ENCODE results near the gene IFITM5. TPM values are rescaled to one million over a fixed set of nuclear protein-coding genes. Genes with fewer than 3 reads are reported as not detected.

Gene IFITM5
- total RNA-seq, 4 donors from 2014 or later, result not detected

GRCh38 chr11:282171-282570 lies 17.2 kb downstream of the IFITM5 start:
- peaks cover 8 to 34% (median 32%) of the 10 kb centered on the region in 3 donors for H3K4me1 ChIP-seq
- no peak for TF ChIP-seq CTCF (IDR thresholded peaks at IDR 0.05)
- TF ChIP-seq POLR2A (IDR thresholded peaks at IDR 0.05), result no peak
- intact Hi-C loops (cut with DNase I), result no loop called here
- peaks cover 19 to 99% (median 37%) of the 10 kb centered on the region in 4 donors for H3K27me3 ChIP-seq
- H3K27ac ChIP-seq, result no peak overlapping the region
- H3K36me3 ChIP-seq, result no peaks in the 10 kb centered on the region
- no peak for DNase-seq
- no peak overlapping the region for H3K4me3 ChIP-seq
- no peaks in the 10 kb centered on the region for H3K9me3 ChIP-seq
- WGBS, 2 donors, result 55 to 61% methylated on average over 2 of the region's 4 CpGs

- Histone ChIP-seq H3K36me3 (no peaks in the 10 kb centered on the region), H3K27ac (no peak overlapping the region), H3K27me3 (peaks cover 19 to 99% (median 37%) of the 10 kb centered on the region in 4 donors), H3K9me3 (no peaks in the 10 kb centered on the region), H3K4me1 (peaks cover 8 to 34% (median 32%) of the 10 kb centered on the region in 3 donors), H3K4me3 (peak overlapping the region in 2 of 4 donors; percentile 41 to 59)
- no peak for DNase-seq
- WGBS, 2 donors, result 30 to 44% methylated on average over 20 to 24 of the region's 26 CpGs
- intact Hi-C loops (cut with DNase I), result no loop called here
- TF ChIP-seq CTCF (IDR thresholded peaks at IDR 0.05) (no peak), POLR2A (IDR thresholded peaks at IDR 0.05) (no peak)
Observed at GRCh38 chr11:281486-282161, 17.7 kb downstream of the IFITM5 start.

- intact Hi-C loops (cut with DNase I), result no loop called here
- peaks cover 19 to 95% (median 37%) of the 10 kb centered on the region in 4 donors for H3K27me3 ChIP-seq
Observed at GRCh38 chr11:280706-281485, 18.4 kb downstream of the IFITM5 start.

GRCh38 chr11:279966-280705 lies 19.2 kb downstream of the IFITM5 start:
- DNase-seq, result no peak
- Histone ChIP-seq H3K4me3 (peak overlapping the region; percentile 3 to 59 (median 26)), H3K36me3 (no peaks in the 10 kb centered on the region), H3K4me1 (peaks cover 8 to 34% (median 32%) of the 10 kb centered on the region in 3 donors), H3K27ac (no peak overlapping the region), H3K27me3 (peaks cover 19 to 88% (median 37%) of the 10 kb centered on the region in 4 donors), H3K9me3 (no peaks in the 10 kb centered on the region)
- intact Hi-C loops (cut with DNase I), result no loop called here
- no peak for TF ChIP-seq POLR2A (IDR thresholded peaks at IDR 0.05)
- no peak for TF ChIP-seq CTCF (IDR thresholded peaks at IDR 0.05)
- WGBS, 2 donors, result no CpG with 5 or more reads among the region's 85 CpGs

More at GRCh38 chr11:280706-281485, 18.4 kb downstream of the IFITM5 start:
- 15 to 22% methylated on average over 9 to 18 of the region's 79 CpGs for WGBS, 2 donors
- Histone ChIP-seq H3K36me3 (no peaks in the 10 kb centered on the region), H3K27ac (no peak overlapping the region), H3K4me3 (peak overlapping the region in 2 of 4 donors; percentile 41 to 59), H3K4me1 (peaks cover 8 to 34% (median 32%) of the 10 kb centered on the region in 3 donors), H3K9me3 (no peaks in the 10 kb centered on the region)
- DNase-seq, result no peak
- TF ChIP-seq POLR2A (IDR thresholded peaks at IDR 0.05), result peak in 1 of 4 donors; percentile 6
- no peak for TF ChIP-seq CTCF (IDR thresholded peaks at IDR 0.05)
